ENCODE results near the gene TUBA4A.
A peak's percentile ranks its signal among the peaks of the same experiment; 100 is the strongest.

The TUBA4A gene

GRCh38 chr2:219213026-219213415 is 40.7 kb downstream of the TUBA4A start:
- no peak for DNase-seq (ENCODE audit: low read depth)
- TF ChIP-seq CTCF (IDR thresholded peaks at IDR 0.05; ENCODE audit: control insufficient read depth, extremely low read depth, insufficient read depth): no peak
- no peak overlapping the region for H3K4me3 ChIP-seq (ENCODE audit: low read depth, low read length)

GRCh38 chr2:219210886-219211362 is 42.8 kb downstream of the TUBA4A start:
- no peak for TF ChIP-seq CTCF (IDR thresholded peaks at IDR 0.05; ENCODE audit: control insufficient read depth, extremely low read depth, insufficient read depth)
- no peak for DNase-seq (ENCODE audit: low read depth)
- H3K4me3 ChIP-seq (ENCODE audit: low read depth, low read length): no peak overlapping the region

GRCh38 chr2:219210196-219210885 is 43.4 kb downstream of the TUBA4A start:
- no peak overlapping the region for H3K4me3 ChIP-seq (ENCODE audit: low read depth, low read length)
- DNase-seq (ENCODE audit: low read depth): no peak
- no peak for TF ChIP-seq CTCF (IDR thresholded peaks at IDR 0.05; ENCODE audit: control insufficient read depth, extremely low read depth, insufficient read depth)

- no peak for TF ChIP-seq CTCF (IDR thresholded peaks at IDR 0.05; ENCODE audit: control insufficient read depth, extremely low read depth, insufficient read depth)
- DNase-seq (ENCODE audit: low read depth): no peak
- no peak overlapping the region for H3K4me3 ChIP-seq (ENCODE audit: low read depth, low read length)
Measured at GRCh38 chr2:219209236-219210195, 44.2 kb downstream of the TUBA4A start.

GRCh38 chr2:219207884-219208740 is 45.6 kb downstream of the TUBA4A start:
- no peak for TF ChIP-seq CTCF (IDR thresholded peaks at IDR 0.05; ENCODE audit: control insufficient read depth, extremely low read depth, insufficient read depth)
- no peak overlapping the region; the same call in 1 of the 2 replicates for H3K4me3 ChIP-seq (ENCODE audit: low read depth, low read length)

GRCh38 chr2:219207134-219207883 is 46.4 kb downstream of the TUBA4A start:
- peak overlapping the region; percentile 74 for H3K4me3 ChIP-seq (ENCODE audit: low read depth, low read length)
- no peak for DNase-seq (ENCODE audit: low read depth)
- TF ChIP-seq CTCF (IDR thresholded peaks at IDR 0.05; ENCODE audit: control insufficient read depth, extremely low read depth, insufficient read depth): no peak

More at GRCh38 chr2:219207884-219208740, 45.6 kb downstream of the TUBA4A start:
- DNase-seq (ENCODE audit: low read depth): no peak
